Heart right ventricle (tissue), 16 donors: ENCODE results near the gene FGFR4. TPM values are rescaled to one million over a fixed set of nuclear protein-coding genes. Genes with fewer than 3 reads are reported as not detected.

Experiments used
- ATAC-seq, 8 donors: fragments of 200-7000 bp; cut with Tn5 transposase; one replicate each; pipeline ENCODE4 v1.9.1; 2020; ENCODE audit warnings: mild to moderate bottlenecking in 8 of 8, moderate library complexity in 8 of 8, moderate number of reproducible peaks in 1 of 8
- DNase-seq, 2 donors: peaks; one replicate each; pipeline ENCODE4 v3.0.0-alpha.2; 2020
- H3K27ac ChIP-seq, 10 donors: fragments of 200-600 bp; sonication (generic) in 2 of 10; one replicate each; pipeline versions ENCODE4 v1.5.0 to v1.8.0; 2020 to 2022; ENCODE audit warnings: mild to moderate bottlenecking in 3 of 10
- H3K27me3 ChIP-seq, 7 donors: fragments of 200-600 bp; one replicate each; pipeline ENCODE4 v1.8.0; 2021 to 2022; ENCODE audit warnings: mild to moderate bottlenecking in 2 of 7
- H3K36me3 ChIP-seq, 9 donors: fragments of 200-600 bp; sonication (generic) in 1 of 9; one replicate each; pipeline versions ENCODE4 v1.5.0 to v1.8.0; 2020 to 2022; ENCODE audit warnings: mild to moderate bottlenecking in 2 of 9
- H3K4me1 ChIP-seq, 9 donors: fragments of 200-600 bp; sonication (generic) in 1 of 9; one replicate each; pipeline versions ENCODE4 v1.5.0 to v1.8.0; 2020 to 2022; ENCODE audit warnings: mild to moderate bottlenecking in 4 of 9
- H3K4me3 ChIP-seq, 10 donors: fragments of 200-600 bp; sonication (generic) in 2 of 10; one replicate each; pipeline versions ENCODE4 v1.5.0 to v1.8.0; 2020 to 2022; ENCODE audit warnings: mild to moderate bottlenecking in 7 of 10, moderate library complexity in 2 of 10
- H3K9me3 ChIP-seq, 11 donors: fragments of 200-600 bp in 10 of 11; sonication (generic) in 2 of 11; one replicate each; pipeline versions ENCODE4 v1.5.0 to v1.8.0; 2013 to 2022; ENCODE audit warnings: mild to moderate bottlenecking in 2 of 11, control low read depth in 1 of 11, moderate library complexity in 1 of 11
- CTCF ChIP-seq, 9 donors: fragments of 200-600 bp; sonication (generic) in 2 of 9; IDR thresholded peaks; one replicate each; pipeline versions ENCODE4 v1.5.0 to v1.8.0; 2021 to 2022; ENCODE audit warnings: antibody characterized with exemption in 9 of 9, mild to moderate bottlenecking in 5 of 9, moderate library complexity in 1 of 9
- WGBS, 2 donors: extraction: QIAGEN DNeasy Blood & Tissue Kit; methylation state at CpG; one replicate each; pipeline ENCODE4 v1.1.7; 2013; ENCODE audit warnings: inconsistent platforms in 1 of 2; 5-methylcytosine and 5-hydroxymethylcytosine counted together
- intact Hi-C, 10 donors: fragments of 100-400 bp; cut with DNase I; formaldehyde crosslinking; loops; one replicate each; pipeline versions ENCODE4 v1.11.1 to v1.14.2; 2022
- polyA plus RNA-seq, 2 donors: library from polyadenylated mRNA; stranded (reverse); fragments of 200-250 nt; gene quantifications; one replicate each; pipeline ENCODE4 v1.2.3, GENCODE V29; 2013
- total RNA-seq, 10 donors: library from RNA; stranded (reverse); fragmentation: NEBNext Ultra II Directional in 3 of 10; extraction: Animal tissue kit (Norgen Biotek cat#: 25700) in 3 of 10; gene quantifications; one replicate each; pipeline versions ENCODE4 v1.2.1 to v1.2.4, GENCODE V29; 2021 to 2023
- donor health status: Arrhythmogenic right ventricular cardiomyopathy.
- donor health status: ischemic (EF 13 %, LVEDD 7.1; RV severe dilation, severe dysfunction).
- donor health status: healthy with polysubstance abuse.
- donor health status: DM: no; HTN: yes; CAD: no.
- donor health status: DM: no; HTN: no; CAD: no.
- donor health status: ischemic (EF 25% LVEDD 6.9; RV normal size, moderate dysfunction).
- donor health status: ischemic (EF 25% LVEDD 5.7; RV mildly dilated, moderate dysfunction).
- donor health status: healthy.
- donor health status: DM: yes; HTN: yes; CAD: no.
- donor health status: Ischemic cardiomyopathy.
- donor health status: ischemic (EF 35%, LVEDD 5.7; RV mildly dilated, moderate dysfunction).
- donor health status: nonischemic (EF 11% LVEDD 7.7; RV severe dilation, severe dysfunction).
- donor health status: DM: yes; HTN: yes; CAD: no.
- donor health status: PGD.
- donor health status: ischemic (EF 29% LVEDD 5.4; RV normal size, mild dysfunction).
- donor health status: nonischemic (EF 23%, LVEDD 6.1; RV moderate dilation, normal function).

FGFR4 gene
- total and polyA plus RNA-seq, 12 donors: 0.25 to 2.7 (median 0.53) TPM; not detected in 1

DNA sequence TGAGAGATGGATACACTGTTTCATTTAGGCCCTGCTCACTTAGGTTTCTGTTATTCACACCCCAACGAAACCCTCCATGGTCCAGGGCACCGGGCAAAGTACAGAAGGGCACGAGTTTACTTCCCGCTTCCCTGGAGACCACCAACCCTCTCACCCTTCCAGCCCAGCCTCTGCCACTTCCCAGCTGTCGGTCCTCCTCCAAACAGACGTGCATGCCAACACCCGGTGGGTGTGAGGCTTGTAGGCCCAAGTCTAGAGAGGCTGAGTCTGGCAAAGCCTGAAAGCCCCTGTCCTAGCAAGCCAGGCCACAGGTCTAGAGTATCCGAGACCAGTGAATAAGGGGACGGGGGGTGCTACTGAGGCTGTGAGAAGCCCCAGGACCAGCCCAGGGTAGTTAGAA lies 7.1 kb upstream of the FGFR4 start:
- Histone ChIP-seq H3K9me3 (no peaks in the 10 kb centered on the region), H3K27me3 (peaks cover 0 to 26% (median 5%) of the 10 kb centered on the region in 7 donors), H3K4me3 (no peak overlapping the region), H3K4me1 (no peaks in the 10 kb centered on the region), H3K36me3 (no peaks in the 10 kb centered on the region), H3K27ac (no peak overlapping the region)
- intact Hi-C loops: no loop called here
- 80 to 86% methylated on average over 9 of the region's 9 CpGs for WGBS, 2 donors
- ATAC-seq (no peak), DNase-seq (no peak)
- no peak for TF ChIP-seq CTCF (IDR thresholded peaks at IDR 0.05)

GRCh38 chr5:177080265-177080664 lies 6.5 kb upstream of the FGFR4 start:
- intact Hi-C loops: no loop called here
- H3K36me3 ChIP-seq: no peaks in the 10 kb centered on the region
- H3K27ac ChIP-seq: no peak overlapping the region

DNA sequence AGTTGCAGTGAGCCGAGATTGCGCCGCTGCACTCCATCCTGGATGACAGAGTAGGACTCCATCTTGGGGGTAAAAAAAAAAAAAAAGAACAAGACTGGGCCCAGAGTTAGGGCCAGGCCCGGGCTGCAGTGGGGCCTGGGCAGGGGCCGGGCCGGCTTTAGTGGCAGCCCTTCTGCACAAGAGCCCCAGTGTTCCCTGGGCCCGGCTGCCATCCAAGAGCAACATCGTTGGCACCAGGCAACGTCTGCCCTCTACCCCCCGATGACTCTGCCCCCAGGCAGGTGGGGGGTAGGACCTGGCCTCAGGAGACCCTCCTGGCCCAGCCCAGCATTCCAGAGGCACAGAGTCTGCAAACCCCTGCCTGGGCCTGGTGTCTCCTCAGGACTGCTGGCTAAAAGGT lies 4.9 kb upstream of the FGFR4 start:
- 89 to 91% methylated on average over 10 of the region's 10 CpGs for WGBS, 2 donors
- peaks cover under 1 to 38% (median 12%) of the 10 kb centered on the region in 7 donors for H3K27me3 ChIP-seq
- no peak overlapping the region for H3K27ac ChIP-seq
- peaks cover 0 to 2% (median 2%) of the 10 kb centered on the region in 9 donors for H3K4me1 ChIP-seq
- ATAC-seq (no peak), DNase-seq (no peak)
- H3K9me3 ChIP-seq: no peaks in the 10 kb centered on the region
- TF ChIP-seq CTCF (IDR thresholded peaks at IDR 0.05): no peak
- no peaks in the 10 kb centered on the region for H3K36me3 ChIP-seq
- H3K4me3 ChIP-seq: no peak overlapping the region
- intact Hi-C loops: no loop called here

More at GRCh38 chr5:177080265-177080664, 6.5 kb upstream of the FGFR4 start:
- no peaks in the 10 kb centered on the region for H3K4me1 ChIP-seq
- no peak overlapping the region for H3K4me3 ChIP-seq
- H3K27me3 ChIP-seq: peaks cover 0 to 32% (median 8%) of the 10 kb centered on the region in 7 donors
- no peaks in the 10 kb centered on the region for H3K9me3 ChIP-seq
- WGBS, 2 donors: 84 to 93% methylated on average over 5 of the region's 5 CpGs
- TF ChIP-seq CTCF (IDR thresholded peaks at IDR 0.05): no peak
- ATAC-seq (no peak), DNase-seq (no peak)

GRCh38 chr5:177083357-177083756 lies 3.4 kb upstream of the FGFR4 start:
- Histone ChIP-seq H3K27ac (no peak overlapping the region), H3K36me3 (no peaks in the 10 kb centered on the region), H3K4me1 (peaks cover 5 to 13% (median 10%) of the 10 kb centered on the region in 9 donors), H3K27me3 (peaks cover 7 to 48% (median 22%) of the 10 kb centered on the region in 7 donors), H3K4me3 (no peak overlapping the region), H3K9me3 (no peaks in the 10 kb centered on the region)
- ATAC-seq (no peak), DNase-seq (no peak)
- intact Hi-C loops: no loop called here
- WGBS, 2 donors: 32 to 44% methylated on average over 4 of the region's 4 CpGs
- TF ChIP-seq CTCF (IDR thresholded peaks at IDR 0.05): no peak
